M059J (cell line): ENCODE data around the gene ZSCAN5B. TPM values are rescaled to one million over a fixed set of nuclear protein-coding genes. Genes with fewer than 3 reads are reported as not detected.
"Not testable (repeated sequence)": the region's sequence is repeated elsewhere in the genome, so short reads cannot be mapped to it uniquely, and the experiment has no call there.

Experiments used
- DNase-seq: peaks from one replicate; pipeline ENCODE4 v3.0.0-alpha.2; 2012; ENCODE audit warnings: low read depth
- total RNA-seq: library from RNA; depleted of rRNA; stranded (reverse); fragments of >200 nt; shearing (Covaris generic); gene quantifications from 2 replicates; pipeline ENCODE4 v1.2.3, GENCODE V29; 2014

Gene ZSCAN5B
- total RNA-seq, 1 experiment from 2014 or later: not detected

DNA sequence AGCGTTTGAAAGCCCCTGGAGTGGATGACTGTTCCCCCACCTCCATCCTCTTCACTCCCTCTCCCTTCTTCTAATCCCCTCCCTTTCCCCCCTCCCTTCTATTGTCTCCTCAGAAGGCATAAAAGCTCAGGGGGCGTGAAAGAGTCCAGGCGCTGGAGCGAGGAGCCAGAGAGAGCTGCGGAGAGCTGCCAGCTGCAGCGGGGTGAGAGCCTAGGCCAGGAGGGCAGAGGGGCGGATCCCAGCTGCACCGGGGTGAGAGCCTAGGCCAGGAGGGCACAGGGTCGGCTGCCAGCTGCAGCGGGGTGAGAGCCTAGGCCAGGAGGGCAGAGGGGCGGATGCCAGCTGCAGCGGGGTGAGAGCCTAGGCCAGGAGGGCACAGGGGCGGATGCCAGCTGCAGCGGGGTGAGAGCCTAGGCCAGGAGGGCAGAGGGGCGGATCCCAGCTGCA is 21.7 kb downstream of the ZSCAN5B start, which contains the start of gene GALP:
Gene GALP (plus strand): TSS at position 148 of the 447 bp plus-strand sequence. CDS start 1,101 bp downstream, outside the sequence.
- not testable (repeated sequence) for DNase-seq

DNA sequence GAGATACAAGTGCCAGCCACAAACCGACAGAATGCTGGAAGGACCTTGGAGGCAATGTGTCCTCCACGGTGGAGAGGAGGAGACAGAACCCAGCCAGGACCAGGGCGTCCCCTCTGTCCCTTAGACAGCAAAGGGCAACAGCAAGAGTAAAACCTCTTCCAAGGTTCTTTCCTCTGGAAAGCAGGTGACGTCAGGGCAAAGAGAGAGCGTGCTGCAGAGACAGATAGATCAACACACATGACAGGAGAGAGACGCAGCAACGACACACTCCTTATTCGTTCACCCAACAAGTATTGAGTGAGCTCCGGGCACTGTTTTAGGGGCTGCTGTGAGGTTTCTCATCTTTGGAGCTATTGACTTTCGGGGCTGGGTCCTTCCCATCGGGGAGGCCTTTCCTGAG is 23.0 kb downstream of the ZSCAN5B start:
- no peak for DNase-seq

- DNase-seq: no peak
These were observed 23.5 kb downstream of the ZSCAN5B start for GRCh38 chr19:56174086-56174485.

DNA sequence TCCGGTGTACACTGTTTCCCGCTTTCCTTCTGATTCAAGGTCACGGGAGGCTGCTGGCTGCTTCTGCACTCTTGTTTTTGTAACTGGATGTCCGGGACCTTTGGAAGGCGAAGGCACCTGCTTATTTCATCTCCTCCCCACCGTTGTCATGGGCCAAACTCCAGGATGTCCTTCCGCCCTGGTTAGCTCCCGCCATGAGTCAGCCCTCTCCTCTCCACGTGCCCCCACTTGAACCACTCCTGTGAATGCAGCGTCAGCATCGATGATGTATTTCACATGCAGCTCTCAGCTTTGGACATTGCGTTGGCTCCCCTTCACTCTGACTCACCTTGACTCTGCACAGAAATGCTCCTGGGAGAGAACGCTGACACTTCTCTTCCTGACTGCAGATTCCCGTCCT is 27.3 kb downstream of the ZSCAN5B start:
- peak; percentile 93 for DNase-seq

- peak; percentile 34 for DNase-seq
These were observed 30.5 kb downstream of the ZSCAN5B start for GRCh38 chr19:56167064-56167578.

DNA sequence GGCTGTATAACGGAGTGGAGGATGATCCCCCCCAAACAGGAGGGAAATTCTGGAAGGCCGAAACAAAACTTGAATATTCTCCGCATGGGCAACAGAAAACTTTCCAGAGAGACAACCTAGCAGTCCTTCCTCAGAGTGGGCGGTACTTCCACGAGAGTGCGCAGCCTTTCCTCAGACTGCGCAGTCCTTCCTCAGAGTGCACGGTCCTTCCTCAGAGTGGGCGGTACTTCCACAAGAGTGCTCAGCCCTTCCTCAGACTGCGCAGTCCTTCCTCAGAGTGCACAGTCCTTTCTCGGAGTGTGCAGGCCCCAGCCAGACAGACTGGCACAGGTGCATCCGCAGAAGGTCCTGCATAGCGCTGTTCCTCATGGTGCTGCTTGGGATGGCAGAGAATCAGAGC is 34.5 kb downstream of the ZSCAN5B start:
- DNase-seq: no peak

DNA sequence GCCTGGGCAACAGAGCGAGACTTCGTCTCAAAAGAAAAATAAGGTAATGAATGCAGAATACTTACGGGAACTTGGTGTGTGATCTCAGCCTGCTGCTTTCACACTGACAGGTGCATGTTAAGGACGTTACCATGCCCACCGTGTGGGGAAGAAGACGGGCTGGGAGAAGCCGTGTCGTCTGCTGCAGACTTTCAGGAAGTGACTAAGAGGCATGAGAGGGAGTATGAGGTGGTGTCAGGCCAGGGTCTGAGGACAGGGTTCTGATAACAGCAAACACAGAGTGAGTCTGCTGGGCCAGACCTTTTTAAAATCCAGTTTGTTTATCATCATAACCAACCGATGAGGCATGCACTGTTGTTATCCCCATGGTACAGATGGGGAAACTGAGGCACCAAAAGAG is 35.3 kb downstream of the ZSCAN5B start:
- DNase-seq: peak; percentile 66

DNA sequence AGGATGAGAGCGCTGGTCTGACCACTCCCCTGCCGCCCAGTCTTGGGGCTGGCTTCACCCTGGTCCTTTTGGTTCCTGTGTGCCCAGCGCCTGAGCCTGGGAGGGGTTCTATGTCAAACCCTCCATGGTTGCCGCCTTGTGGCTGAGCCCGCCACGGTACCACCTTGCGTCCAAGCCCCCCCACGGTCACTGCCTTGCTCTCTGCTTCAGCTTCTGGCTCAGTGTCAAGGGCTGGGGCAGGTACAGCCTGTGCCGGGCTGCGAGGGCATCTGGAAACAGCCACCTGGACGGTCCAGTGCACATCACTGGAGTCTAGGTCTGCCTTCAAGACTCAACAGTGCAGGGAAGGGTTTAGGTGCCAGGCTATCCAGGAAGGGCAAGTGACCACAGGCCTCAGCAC is 36.0 kb downstream of the ZSCAN5B start:
- no peak for DNase-seq

DNA sequence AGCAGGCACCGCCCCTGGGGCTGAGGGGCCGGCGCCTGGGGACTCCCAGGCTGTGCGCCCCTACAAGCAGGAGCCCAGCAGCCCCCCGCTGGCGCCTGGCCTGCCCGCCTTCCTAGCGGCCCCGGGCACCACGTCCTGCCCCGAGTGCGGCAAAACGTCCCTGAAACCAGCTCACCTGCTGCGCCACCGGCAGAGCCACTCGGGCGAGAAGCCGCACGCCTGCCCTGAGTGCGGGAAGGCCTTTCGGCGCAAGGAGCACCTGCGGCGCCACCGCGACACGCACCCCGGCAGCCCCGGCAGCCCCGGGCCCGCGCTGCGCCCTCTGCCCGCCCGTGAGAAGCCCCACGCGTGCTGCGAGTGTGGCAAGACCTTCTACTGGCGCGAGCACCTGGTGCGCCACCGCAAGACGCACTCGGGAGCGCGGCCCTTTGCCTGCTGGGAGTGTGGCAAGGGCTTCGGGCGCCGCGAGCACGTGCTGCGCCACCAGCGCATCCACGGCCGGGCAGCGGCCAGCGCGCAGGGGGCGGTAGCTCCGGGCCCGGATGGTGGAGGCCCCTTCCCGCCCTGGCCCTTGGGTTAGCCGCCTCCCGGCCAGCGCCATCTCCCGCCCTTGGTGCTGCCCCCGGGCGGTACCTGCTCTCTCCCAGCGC is 37.8 kb downstream of the ZSCAN5B start:
- no peak for DNase-seq

DNA sequence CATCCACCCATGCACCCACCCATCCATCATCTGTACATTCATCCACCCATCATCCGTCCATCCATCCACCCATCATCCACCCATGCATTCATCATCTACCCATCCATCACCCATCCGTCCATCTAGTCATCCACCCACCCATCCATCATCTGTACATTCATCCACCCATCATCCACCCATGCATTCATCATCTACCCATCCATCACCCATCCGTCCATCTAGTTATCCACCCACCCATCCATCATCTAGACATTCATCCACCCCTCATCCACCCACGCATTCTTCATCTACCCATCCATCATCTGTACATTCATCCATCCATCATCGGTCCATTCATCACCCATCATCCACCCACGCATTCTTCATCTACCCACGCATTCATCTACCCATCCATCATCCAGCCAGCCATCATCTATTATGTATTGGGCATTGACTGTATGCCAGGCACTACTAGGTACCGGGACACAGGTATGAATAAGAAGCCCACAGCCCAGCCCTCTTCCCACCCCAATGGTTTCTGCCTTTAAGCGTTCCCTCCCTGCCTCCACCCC is 38.5 kb downstream of the ZSCAN5B start:
- no peak for DNase-seq

GRCh38 chr19:56158170-56158757 is 39.3 kb downstream of the ZSCAN5B start:
- DNase-seq: no peak

- DNase-seq: no peak
These were observed 40.8 kb downstream of the ZSCAN5B start for GRCh38 chr19:56156768-56157167.

GRCh38 chr19:56155124-56155687 is 42.4 kb downstream of the ZSCAN5B start:
- no peak for DNase-seq

DNA sequence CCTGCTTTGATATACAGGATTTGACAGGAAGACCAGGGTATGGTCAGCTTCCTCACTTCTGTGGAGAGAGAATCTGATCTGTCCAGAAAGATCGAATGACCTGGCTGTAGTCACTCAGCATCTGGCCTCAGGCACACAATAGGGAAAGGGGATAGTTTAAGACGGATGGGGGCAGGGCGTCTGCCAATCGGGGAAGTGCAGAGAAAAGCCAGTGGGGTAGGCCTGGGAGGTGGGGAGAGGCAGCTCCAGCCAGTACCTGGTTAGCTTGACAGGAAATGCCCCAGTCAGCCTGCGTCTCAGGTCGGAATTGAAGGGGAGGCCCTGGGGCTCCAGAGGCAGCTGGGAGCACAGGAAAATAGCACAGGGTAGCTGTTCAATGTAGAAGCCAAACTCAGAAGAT is 44.1 kb downstream of the ZSCAN5B start:
- DNase-seq: no peak

- no peak for DNase-seq
These were observed 44.9 kb downstream of the ZSCAN5B start for GRCh38 chr19:56152644-56153043.

DNA sequence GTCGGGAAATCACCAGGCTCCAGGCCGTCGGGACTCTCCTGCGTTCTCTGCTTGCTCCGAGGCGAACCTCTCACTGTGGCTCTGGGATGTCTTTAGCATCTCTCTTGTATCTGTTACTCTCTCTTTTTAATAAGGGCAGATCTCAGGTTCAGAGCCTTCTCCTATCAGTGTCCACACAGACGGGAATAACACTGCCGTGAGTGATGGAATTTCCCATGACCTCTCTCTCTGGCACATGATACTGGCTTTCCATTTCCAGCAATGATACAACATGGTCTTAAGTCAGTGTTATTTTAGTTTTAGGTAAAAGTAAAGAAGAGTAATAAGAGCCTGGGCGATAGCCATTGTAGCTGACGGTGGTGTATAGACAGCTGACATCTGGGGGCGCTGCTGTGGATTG is 47.2 kb downstream of the ZSCAN5B start:
- DNase-seq: no peak

- no peak for DNase-seq
These were observed 47.9 kb downstream of the ZSCAN5B start for GRCh38 chr19:56149656-56150038.

DNA sequence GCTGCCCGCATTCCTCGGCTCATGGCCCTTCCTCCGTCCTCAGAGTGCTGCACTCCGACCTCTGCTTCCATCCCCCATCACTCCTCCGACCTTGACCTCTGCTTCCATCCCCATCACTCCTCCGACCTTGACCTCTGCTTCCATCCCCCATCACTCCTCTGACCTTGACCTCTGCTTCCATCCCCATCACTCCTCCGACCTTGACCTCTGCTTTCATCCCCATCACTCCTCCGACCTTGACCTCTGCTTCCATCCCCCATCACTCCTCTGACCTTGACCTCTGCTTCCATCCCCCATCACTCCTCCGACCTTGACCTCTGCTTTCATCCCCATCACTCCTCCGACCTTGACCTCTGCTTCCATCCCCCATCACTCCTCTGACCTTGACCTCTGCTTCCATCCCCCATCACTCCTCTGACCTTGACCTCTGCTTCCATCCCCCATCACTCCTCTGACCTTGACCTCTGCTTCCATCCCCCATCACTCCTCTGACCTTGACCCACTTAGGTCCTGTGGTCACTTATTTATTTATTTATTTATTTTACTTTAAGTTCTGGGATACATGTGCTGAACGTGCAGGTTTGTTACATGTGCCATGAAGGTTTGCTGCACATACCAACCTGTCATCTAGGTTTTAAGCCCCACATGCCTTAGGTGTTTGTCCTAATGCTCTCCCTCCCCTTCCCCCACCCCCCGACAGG is 48.5 kb downstream of the ZSCAN5B start:
- DNase-seq: not testable (repeated sequence)

GRCh38 chr19:56148096-56148495 is 49.5 kb downstream of the ZSCAN5B start:
- no peak for DNase-seq

GRCh38 chr19:56147307-56147706 is 50.3 kb downstream of the ZSCAN5B start:
- no peak for DNase-seq

DNA sequence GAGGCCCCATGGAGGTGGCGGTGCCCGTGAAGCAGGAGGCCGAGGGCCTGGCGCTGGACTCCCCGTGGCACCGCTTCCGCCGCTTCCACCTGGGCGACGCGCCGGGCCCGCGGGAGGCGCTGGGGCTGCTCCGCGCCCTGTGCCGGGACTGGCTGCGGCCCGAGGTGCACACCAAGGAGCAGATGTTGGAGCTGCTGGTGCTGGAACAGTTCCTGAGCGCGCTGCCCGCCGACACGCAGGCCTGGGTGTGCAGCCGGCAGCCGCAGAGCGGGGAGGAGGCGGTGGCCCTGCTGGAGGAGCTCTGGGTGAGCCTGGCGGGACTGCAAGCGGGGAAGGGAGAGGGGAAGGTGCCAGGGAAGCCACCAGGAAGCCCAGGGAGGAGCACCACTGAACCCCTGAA is 50.7 kb downstream of the ZSCAN5B start:
- no peak for DNase-seq

DNA sequence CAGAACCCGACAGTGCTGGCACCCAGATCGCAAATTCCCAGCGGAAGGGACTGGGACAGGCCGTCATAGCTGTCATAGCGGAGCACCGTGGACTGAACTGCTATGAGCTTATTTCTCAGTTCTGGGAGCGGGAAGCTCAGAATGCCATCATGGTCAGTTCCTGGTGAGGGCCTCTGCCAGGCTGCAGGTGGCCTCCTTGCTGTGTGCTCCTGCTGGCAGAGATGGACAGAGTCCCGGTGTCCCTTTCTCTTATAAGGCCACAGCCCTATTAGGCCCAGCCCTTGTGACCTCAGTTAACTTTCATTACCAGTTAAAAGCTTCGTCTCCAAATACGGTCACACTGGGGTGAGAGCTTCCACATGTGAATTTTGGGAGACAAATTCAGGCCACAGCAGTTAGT is 51.9 kb downstream of the ZSCAN5B start:
- no peak for DNase-seq
